ENCODE measurements around the gene IRGM.
"Not testable (repeated sequence)": the region's sequence is repeated elsewhere in the genome, so short reads cannot be mapped to it uniquely, and the experiment has no call there.

IRGM gene, protein sequence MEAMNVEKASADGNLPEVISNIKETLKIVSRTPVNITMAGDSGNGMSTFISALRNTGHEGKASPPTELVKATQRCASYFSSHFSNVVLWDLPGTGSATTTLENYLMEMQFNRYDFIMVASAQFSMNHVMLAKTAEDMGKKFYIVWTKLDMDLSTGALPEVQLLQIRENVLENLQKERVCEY

GRCh38 chr5:150846308-150846653, at the start of gene IRGM:
Gene IRGM (plus strand): TSS chr5:150846521. CDS start chr5:150848124, 1,603 bp downstream.
- not testable (repeated sequence) for DNase-seq

DNA sequence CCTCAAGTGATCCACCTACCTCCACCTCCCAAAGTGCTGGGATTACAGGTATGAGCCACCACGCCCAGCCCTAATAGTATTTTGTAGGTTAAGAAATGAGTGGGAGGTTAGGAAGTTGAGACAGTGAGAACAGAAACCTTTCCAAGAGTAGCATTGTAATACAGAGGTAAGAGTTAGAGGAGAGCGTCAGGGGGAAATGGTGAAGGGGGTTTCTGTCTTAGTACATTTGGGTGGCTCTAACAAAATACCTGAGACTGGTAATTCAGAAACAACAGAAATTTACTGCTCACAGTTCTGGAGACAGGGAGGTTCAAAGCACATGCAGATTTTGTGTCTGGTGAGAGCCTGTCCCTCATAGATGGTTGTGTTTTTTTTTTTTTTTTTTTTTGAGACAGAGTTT, 48.9 kb upstream of the IRGM start:
- no peak for DNase-seq

DNA sequence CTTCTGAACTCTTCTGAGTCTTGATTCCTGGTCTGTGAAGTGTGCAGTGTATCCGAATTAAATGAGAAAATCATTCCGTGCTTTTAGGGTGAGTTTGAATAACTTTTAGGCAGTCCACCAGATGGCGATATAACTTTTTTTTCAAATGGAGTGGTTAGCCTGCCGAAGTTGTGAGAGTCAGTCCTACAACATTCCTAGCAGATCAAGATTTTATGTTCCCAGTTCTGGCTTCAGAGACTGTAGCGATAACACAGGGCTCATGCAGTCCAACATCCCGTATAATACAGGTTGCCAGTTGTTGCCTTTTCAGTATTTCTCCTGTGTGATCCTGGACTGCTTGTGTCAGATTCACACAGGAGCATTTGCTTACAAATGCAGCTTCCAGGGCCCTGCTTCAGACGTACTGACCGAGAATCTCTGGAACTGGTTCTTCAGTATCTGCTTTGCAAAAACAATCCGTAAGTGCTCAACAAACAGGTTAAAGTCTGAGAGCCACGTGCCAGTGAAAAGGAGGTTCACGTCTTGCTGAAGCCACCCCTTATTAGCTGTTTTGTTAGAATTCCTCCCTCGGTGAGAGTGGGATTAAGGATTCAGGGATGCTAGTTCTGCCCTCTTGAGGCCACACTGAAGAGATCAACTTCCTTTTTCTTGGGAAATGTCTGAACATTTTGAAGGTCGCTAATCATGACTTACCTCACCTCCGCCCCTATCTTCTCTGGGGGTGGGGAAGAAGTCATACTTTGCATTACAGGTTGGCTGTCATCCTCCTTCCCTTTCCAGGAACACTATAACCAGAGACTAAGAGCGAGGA, 45.0 kb upstream of the IRGM start:
- DNase-seq: no peak

GRCh38 chr5:150804388-150804787, 41.9 kb upstream of the IRGM start:
- DNase-seq: no peak

DNA sequence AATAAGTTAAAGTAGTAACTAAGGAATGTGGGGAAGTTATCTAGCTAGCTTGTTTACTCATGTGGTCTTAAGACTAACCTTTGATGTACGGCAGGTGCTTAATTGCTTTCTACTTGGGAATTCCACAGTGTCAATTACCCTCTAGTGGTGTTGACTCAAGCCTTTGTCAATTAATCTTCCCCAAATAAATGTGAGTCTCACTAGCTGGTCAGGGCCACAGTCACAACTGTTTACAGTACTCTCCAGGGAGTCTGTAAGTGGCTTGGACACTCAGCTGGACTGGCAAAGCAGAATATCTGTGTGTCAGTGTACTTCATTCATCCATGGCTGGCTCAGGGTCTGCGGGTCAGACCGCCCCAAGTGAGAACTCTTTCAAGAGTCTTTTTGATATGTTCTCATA, 37.0 kb upstream of the IRGM start:
- DNase-seq: no peak

- no peak for DNase-seq
Observed at GRCh38 chr5:150815010-150815409, 31.3 kb upstream of the IRGM start.

DNA sequence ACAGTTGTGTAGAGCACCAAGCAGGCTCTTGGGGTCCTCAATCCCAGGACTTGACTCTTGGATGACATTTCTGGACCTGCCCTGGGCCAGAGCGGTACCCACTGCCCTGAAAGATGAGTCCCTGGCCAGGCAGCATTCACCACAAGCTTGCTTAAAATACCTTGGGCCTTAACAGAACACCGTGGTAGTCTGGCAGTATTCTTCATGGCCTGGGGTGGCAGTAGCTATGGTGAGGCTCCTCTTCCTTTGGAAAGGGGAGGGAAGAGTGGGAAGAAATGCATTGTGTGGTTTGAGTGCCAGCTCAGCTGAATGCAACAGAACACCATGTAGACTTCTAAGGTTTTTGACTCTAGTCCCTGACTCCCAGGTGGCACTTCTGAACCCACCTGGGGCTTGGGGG, 29.4 kb upstream of the IRGM start:
- DNase-seq: no peak

- no peak for DNase-seq
Observed at GRCh38 chr5:150829744-150830143, 16.6 kb upstream of the IRGM start.

GRCh38 chr5:150831821-150832220, 14.5 kb upstream of the IRGM start:
- DNase-seq: not testable (repeated sequence)

GRCh38 chr5:150836064-150836463, 10.3 kb upstream of the IRGM start:
- no peak for DNase-seq

DNA sequence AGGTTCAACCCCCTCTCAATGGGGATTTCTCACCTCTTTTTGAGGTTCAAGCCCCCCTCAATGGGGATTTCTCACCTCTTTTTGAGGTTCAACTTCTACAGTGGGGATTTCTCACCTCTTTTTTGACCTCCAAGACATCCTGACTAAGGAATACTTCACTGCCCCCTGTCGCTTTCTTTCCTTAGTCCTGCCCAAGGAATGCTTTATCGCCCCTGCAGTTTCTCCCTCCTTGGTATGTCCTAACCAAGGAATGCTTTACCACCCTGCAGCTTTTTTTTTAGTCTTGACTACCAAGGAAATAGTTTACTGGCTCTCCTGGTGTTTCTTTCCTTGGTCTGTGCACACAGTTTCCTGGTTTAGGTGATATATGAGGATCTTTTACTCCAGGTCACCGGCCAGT, 9.6 kb upstream of the IRGM start:
- no peak for DNase-seq

DNA sequence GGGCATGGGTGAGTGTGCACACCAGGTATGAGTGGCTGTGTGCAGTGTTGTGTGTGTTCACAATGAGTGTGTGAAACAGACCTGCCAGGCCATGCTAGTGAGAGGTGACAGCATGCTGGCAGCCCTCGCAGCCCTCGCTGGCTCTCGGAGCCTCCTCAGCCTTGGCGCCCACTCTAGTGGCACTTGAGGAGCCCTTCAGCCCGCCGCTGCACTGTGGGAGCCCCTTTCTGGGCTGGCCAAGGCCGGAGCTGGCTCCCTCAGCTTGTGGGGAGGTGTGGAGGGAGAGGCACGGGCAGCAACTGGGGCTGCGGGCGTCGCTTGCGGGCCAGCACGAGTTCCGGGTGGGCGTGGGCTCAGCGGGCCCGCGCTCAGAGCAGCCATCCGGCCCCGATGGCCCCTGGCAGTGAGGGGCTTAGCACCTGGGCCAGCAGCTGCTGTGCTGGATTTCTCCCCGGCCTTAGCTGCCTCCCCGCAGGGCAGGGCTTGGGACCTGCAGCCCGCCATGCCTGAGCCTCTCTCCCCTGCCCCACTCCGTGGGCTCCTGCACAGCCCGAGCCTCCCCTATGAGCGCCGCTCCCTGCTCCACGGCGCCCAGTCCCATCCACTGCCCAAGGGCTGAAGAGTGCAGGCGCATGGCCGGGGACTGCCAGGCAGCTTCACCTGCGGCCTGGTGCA, 999 bp upstream of the IRGM start:
- not testable (repeated sequence) for DNase-seq

GRCh38 chr5:150846654-150847333, 473 bp downstream of the IRGM start:
- peak; percentile 73 for DNase-seq

GRCh38 chr5:150847334-150847695, 994 bp downstream of the IRGM start:
- DNase-seq: no peak

GRCh38 chr5:150848271-150848670, 1.9 kb downstream of the IRGM start:
- no peak for DNase-seq

DNA sequence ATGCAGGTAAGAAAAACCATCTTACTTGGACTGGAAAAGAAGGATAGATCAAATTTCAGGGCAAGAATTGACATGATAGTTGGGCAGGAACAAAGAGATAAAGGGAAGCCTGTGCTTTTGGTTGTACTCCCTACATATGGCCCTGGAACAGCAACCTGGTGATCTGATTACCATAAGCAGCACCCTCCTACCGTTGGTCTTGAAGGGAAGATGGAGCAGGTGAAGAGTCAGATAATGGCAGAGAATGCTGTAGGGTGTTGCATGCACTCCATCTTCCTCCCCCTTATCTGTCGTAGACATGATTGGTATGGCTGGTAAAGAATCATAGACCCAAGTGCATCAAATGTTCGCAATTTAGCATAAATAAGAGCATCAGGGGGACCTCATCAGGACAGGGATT, 4.7 kb downstream of the IRGM start:
- DNase-seq: no peak

DNA sequence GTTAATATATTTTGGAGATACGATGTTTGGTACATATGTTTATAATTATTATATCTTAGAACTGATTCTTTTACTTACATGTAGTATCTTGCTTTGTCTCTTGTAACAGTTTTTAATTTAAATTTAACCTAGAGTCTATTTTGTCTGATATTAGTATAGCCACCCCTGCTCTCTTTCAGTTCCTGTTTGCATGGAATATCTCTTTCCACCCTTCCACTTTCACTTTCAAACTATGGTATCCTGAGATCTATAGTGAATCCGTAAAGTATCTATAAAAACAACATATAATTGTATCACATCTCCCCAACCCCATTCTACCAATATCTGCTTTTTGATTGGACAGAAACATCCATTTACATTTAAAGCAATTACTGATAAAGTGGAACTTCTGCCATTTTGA, 7.2 kb downstream of the IRGM start:
- no peak for DNase-seq

DNA sequence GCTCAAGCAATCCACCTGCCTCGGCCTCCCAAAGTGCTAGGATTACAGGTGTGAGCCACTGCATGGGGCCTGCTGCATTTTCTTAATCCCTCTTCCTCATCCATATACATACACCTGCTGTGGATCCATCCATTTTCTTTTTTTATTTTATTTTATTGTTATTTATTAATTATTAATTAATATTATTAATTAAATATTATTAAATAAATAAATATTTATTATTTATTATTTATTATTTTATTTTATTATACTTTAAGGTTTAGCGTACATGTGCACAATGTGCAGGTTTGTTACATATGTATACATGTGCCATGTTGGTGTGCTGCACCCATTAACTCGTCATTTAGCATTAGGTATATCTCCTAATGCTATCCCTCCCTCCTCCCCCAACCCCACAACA, 10.4 kb downstream of the IRGM start:
- not testable (repeated sequence) for DNase-seq

GRCh38 chr5:150860246-150860821, 14.0 kb downstream of the IRGM start:
- DNase-seq: no peak

DNA sequence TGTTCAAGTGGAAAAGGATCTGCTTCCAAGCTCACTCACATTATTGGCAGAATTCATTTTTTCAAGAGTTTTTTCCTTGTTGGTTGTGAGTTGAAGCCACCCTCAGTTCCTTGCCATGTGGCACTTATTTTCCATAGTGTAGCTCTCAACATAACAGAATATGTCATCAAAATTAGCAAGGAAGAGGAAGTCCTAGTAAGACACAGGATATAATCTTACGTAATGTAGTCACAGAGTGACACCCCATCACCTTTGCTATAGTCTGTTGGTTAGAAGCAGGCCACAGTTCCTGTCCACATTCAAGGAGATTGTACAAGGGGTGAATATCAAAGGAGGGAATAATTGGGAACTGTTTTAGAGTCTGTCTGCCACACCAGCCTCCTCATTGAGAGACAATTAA, 15.7 kb downstream of the IRGM start:
- no peak for DNase-seq

DNA sequence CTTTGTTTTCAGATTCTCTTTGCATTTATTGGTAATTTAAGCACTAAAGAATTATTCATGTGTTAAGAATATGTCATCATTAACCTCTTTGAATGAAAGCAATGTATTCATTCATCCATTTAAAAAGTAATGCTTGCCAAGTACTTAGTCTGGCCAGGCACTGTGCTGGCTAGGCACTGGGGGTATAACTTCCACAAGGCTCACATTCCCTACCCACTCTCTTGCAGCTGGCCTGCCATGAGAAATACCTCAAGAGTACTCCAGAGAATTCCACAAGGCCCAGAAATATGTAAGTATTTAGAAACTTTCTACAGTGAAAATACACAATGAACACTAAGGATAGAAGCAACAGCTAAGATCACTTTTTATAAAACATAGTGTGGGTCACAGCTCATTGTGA, 33.0 kb downstream of the IRGM start:
- DNase-seq: no peak

GRCh38 chr5:150895431-150896428, 49.4 kb downstream of the IRGM start:
- no peak for DNase-seq
